ENCODE results near the gene ANAPC5.

GRCh38 chr12:121392325-121392716, 40.1 kb upstream of the ANAPC5 start:
- TF ChIP-seq CTCF (conservative IDR thresholded peaks at IDR 0.05 in 1 of 2, IDR thresholded peaks at IDR 0.05 in 1 of 2; ENCODE audit: low read depth in 1 of 2, low read length in 2 of 2) (no peak), EZH2 (IDR thresholded peaks at IDR 0.05; ENCODE audit: low read length, missing control alignments) (no peak)
